Cardiac fibroblast (primary cell): ENCODE measurements around the gene BCAN.

Experiments used
- DNase-seq, 2 donors: peaks; one replicate each; pipeline versions ENCODE4 v3.0.0 to v3.0.0-alpha.2; 2010; ENCODE audit warnings: low read depth in 2 of 2
- H3K4me3 ChIP-seq, 2 donors: replicated peaks in 1 of 2; 1 replicate in 1 of 2; 2 replicates in 1 of 2; pipeline ENCODE4 v1.5.1; 2011; ENCODE audit warnings: low read depth in 2 of 2, low read length in 2 of 2, mild to moderate bottlenecking in 2 of 2, moderate library complexity in 1 of 2
- TF ChIP-seq, protein P1 (sequence below): IDR thresholded peaks from one replicate; pipeline ENCODE4 v1.5.1; 2011; ENCODE audit warnings: low read depth, mild to moderate bottlenecking, low read length, inconsistent platforms

Gene BCAN

DNA sequence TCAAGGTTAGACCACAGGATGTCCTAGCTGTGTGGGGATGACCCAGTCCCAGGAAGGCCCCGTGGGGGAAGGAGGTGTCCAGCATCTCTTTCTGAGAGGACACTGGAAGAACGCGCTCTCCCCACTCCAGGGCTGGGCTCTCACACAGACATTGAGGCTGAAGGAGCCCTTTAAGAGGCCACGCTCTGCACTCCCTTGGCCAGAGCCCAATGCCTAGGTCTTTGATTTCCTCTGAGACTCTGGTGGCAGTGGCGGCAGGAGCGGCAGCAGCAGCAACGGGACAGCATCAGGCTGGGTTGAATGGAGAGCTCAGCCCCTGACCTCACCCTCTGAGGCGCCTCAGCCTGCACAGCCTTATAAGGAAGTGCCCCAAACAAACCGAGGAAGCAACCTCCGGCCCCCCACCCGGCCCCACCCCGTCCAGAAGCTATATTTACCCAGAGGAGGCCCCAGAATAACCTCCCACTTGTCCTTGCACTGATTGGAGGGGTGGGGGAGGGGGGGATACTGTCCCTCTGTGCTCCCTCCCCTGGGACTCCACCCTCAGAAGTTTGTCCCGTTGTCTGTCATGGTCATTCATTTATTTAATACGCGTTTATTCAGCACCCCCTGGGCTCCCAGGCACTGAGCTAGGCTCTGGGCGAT lies 23.0 kb downstream of the BCAN start:
- TF ChIP-seq, protein P1, sequence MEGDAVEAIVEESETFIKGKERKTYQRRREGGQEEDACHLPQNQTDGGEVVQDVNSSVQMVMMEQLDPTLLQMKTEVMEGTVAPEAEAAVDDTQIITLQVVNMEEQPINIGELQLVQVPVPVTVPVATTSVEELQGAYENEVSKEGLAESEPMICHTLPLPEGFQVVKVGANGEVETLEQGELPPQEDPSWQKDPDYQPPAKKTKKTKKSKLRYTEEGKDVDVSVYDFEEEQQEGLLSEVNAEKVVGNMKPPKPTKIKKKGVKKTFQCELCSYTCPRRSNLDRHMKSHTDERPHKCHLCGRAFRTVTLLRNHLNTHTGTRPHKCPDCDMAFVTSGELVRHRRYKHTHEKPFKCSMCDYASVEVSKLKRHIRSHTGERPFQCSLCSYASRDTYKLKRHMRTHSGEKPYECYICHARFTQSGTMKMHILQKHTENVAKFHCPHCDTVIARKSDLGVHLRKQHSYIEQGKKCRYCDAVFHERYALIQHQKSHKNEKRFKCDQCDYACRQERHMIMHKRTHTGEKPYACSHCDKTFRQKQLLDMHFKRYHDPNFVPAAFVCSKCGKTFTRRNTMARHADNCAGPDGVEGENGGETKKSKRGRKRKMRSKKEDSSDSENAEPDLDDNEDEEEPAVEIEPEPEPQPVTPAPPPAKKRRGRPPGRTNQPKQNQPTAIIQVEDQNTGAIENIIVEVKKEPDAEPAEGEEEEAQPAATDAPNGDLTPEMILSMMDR = no peak
- peak in 1 of 2 donors; percentile 37 for DNase-seq
- H3K4me3 ChIP-seq = no peak overlapping the region

- no peak for DNase-seq
- TF ChIP-seq, protein P1 = no peak
- no peak overlapping the region for H3K4me3 ChIP-seq
Observed at GRCh38 chr1:156665539-156665938, 23.6 kb downstream of the BCAN start.

DNA sequence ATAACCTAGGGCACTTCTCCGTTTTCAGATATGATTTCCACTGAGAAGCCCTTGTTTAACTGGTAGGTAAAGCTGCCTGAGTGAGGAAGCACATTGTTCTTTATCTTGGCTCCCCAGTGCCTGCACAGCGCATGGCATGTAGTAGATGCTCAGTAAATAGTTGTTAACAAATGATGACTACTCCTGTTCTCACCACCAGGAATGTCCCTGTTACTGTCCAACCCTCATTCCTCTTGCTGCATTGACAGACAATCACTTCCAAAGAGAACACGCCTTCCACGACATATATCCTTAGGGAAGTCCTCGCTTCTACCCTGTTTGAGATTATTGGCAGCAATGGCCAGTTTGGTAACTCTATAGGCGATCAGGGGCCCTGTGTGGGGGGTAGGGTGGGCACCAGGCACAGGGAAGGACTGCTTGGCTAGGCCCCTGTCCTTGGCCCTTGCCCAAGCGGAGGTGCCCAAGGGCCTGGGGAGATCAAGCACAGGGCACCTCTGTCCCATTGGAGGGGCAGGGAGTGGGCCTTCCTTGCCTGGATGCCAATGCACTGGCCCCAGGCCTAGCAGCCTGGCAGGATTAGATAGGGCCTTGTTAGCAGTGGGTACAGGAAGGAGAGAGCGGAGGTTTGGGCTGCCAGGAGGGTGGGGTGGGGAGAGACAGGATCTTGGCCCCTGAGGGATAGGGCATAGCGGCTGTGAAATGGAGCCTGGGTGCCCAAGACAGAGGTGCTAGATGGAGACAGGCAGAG lies 25.1 kb downstream of the BCAN start:
- TF ChIP-seq, protein P1 = no peak
- peak in 1 of 2 donors; percentile 57 for DNase-seq
- H3K4me3 ChIP-seq = no peak overlapping the region

GRCh38 chr1:156667610-156667967 lies 25.7 kb downstream of the BCAN start:
- DNase-seq = peak in 1 of 2 donors; percentile 53

GRCh38 chr1:156667968-156668709 lies 26.2 kb downstream of the BCAN start:
- TF ChIP-seq, protein P1 = no peak
- no peak overlapping the region for H3K4me3 ChIP-seq
- DNase-seq = no peak

More at GRCh38 chr1:156667610-156667967, 25.7 kb downstream of the BCAN start:
- no peak overlapping the region for H3K4me3 ChIP-seq
- TF ChIP-seq, protein P1 = no peak

- no peak for DNase-seq
- TF ChIP-seq, protein P1 = no peak
- H3K4me3 ChIP-seq = no peak overlapping the region
Observed at GRCh38 chr1:156668801-156669637, 27.1 kb downstream of the BCAN start.
